ENCODE measurements around the gene EIF5A. TPM values are rescaled to one million over a fixed set of nuclear protein-coding genes. Genes with fewer than 3 reads are reported as not detected.

The EIF5A gene
- total RNA-seq, result 986 and 1,002 TPM in 2 replicates

GRCh38 chr17:7306911-7307685 is at the start of gene EIF5A:
TSS of gene EIF5A (plus strand) at chr17:7307628. CDS start at chr17:7309636, 2,008 bp downstream.

DNA sequence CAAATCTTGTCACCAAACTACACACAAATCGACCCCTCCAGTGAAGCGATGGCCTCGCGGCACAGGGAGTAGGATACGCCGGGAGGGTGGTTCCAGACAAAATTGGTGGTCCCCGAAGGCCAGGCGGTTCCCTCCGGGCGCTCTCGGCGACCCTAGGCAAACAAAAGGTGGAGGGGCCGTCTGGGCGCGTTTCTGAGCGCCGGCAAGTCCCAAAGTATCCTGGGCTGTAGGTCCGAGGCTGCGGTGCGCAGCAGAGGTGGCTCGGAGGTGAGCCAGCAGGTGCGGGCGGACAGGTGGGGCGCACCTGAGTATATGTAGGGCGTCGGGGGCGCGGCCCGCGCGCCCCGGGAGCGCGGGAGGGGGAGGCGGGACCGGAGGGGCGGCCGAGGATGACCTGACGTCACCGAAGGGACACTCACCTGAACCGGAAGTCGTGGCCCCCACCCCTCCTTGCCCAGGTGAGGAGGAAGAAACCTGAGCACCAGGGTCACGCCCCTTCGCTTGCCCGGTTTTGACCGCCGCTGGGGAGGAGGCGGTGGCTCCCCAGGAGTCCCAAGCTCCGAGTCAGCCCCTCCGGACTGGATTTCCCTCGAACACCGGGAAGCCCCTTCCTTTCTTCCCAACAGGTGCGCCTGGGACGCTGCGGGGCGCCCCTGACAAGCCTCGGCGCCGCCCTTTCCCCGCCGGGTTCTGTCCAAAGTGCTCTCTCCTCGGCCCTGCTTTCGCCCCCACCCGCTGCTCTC is 45.1 kb upstream of the EIF5A start, which contains the start of gene CLDN7:
CLDN7 (minus strand) TSS at position 287 of the 743 bp plus-strand sequence. CDS start 435 bp downstream, outside the sequence.

DNA sequence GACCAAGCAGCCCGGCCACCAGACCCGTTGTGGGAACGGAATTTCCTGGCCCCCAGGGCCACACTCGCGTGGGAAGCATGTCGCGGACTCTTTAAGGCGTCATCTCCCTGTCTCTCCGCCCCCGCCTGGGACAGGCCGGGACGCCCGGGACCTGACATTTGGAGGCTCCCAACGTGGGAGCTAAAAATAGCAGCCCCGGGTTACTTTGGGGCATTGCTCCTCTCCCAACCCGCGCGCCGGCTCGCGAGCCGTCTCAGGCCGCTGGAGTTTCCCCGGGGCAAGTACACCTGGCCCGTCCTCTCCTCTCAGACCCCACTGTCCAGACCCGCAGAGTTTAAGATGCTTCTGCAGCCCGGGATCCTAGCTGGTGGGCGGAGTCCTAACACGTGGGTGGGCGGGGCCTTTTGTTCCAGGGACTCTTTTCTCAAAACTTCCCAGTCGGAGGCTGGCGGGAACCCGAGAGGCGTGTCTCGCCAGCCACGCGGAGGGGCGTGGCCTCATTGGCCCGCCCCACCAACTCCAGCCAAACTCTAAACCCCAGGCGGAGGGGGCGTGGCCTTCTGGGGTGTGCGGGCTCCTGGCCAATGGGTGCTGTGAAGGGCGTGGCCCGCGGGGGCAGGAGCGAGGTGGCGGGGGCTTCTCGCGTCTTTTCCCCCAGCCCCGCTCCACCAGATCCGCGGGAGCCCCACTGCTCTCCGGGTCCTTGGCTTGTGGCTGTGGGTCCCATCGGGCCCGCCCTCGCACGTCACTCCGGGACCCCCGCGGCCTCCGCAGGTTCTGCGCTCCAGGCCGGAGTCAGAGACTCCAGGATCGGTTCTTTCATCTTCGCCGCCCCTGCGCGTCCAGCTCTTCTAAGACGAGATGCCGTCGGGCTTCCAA is 26.1 kb upstream of the EIF5A start, which contains the start of gene SLC2A4:
SLC2A4 (plus strand) TSS at position 645 of the 879 bp plus-strand sequence; CDS start at position 862, 217 bp downstream.

GRCh38 chr17:7294614-7295153 is 12.7 kb upstream of the EIF5A start, which contains the start of gene YBX2:
TSS of gene YBX2 (minus strand) at chr17:7294639. CDS start at chr17:7294500, 139 bp downstream.

GRCh38 chr17:7314719-7315569 is 7.5 kb downstream of the EIF5A start, which contains the start of gene GPS2:
TSS of gene GPS2 (minus strand) at chr17:7315360. CDS start at chr17:7315052, 308 bp downstream.

GRCh38 chr17:7328840-7329373 is 21.5 kb downstream of the EIF5A start, which contains the start of gene NEURL4:
TSS of gene NEURL4 (minus strand) at chr17:7329335. CDS start at chr17:7329312, 23 bp downstream.

DNA sequence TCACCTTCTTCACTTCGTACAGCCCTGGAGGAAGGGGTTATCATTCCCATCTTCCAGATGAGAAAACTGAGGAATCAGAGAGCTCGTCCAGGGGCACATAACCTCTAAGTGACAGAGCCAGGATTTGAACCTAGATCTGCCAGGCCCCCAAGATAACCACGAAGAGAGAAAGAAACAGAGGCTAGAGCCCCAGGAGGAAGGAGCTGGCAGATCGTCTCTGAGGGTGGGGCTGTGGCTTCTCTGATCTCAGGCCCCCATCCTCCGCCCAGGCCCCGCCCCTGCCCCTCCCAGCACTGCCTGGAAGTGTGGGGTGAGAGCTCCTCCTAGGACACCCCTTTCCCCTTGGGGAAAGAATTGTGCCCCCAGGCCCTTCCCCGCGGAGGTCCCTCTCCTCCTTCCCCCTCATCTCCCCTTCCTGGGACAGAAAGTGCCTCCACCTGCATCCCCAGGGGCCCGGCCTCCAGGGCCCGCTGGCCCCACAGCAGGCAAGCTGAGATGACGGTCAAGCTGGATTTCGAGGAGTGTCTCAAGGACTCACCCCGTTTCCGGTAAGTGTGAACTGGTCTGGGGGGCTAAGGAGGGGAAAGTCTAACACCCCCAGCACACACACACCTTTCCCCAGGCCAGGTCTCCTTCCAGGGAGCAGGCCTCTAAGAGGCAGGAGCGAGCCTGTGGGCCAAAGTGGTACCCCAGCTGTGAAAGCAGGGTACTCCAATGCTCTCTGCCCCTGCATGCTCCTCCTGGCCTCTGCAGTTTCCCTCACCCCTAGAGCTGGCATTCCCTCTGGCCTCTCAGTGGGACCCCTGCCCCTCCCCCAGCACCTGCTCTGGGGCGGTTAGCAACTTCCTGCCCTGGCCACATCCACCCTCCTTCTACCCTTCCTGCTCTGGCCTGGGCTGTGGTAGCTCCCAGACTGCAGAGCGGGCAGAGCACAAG is 29.1 kb downstream of the EIF5A start, which contains the start of gene ACAP1:
ACAP1 (plus strand) TSS at position 290 of the 936 bp plus-strand sequence; CDS start at position 496, 206 bp downstream.

GRCh38 chr17:7351665-7352502 is 44.5 kb downstream of the EIF5A start, which contains the start of gene KCTD11:
TSS of gene KCTD11 (plus strand) at chr17:7352162.

DNA sequence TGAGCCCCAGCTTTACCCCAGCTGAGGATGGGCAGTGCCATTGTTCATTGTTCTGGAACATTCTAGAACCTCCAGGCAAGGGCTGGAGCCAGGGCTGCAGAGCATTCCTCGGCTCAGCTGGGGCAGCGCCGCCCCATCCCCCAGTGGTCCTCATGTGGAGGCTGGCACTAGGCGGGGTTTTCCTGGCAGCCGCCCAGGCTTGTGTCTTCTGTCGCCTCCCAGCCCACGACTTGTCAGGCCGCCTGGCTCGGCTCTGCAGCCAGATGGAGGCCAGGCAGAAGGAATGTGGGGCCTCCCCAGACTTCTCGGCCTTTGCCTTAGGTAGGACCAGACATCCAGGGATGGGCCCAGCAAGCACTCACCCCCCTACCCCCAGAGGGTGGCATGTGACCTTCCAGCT is 47.6 kb downstream of the EIF5A start, which contains the start of gene TMEM95:
TMEM95 (plus strand) TSS at position 104 of the 400 bp plus-strand sequence; CDS start at position 153, 49 bp downstream.

Other genes with a start within 250 kb of the EIF5A start
- not detected in 2 replicates for gene CLEC10A, start 227.4 kb upstream of the EIF5A start, total RNA-seq
- gene ASGR2, start 192.8 kb upstream of the EIF5A start, total RNA-seq, result not detected in 2 replicates
- 3.5 TPM in 1 of 2 replicates, not detected in the other for gene ASGR1, start 128.3 kb upstream of the EIF5A start, total RNA-seq
- gene DLG4, start 87.8 kb upstream of the EIF5A start, total RNA-seq, result 13.3 and 14.0 TPM in 2 replicates
- gene ACADVL, start 87.7 kb upstream of the EIF5A start, total RNA-seq, result 227 and 236 TPM in 2 replicates
- gene DVL2, start 73.1 kb upstream of the EIF5A start, total RNA-seq, result 57.9 and 59.5 TPM in 2 replicates
- 31.1 and 86.7 TPM in 2 replicates for gene PHF23, start 68.2 kb upstream of the EIF5A start, total RNA-seq
- 153 and 283 TPM in 2 replicates for gene GABARAP, start 65.2 kb upstream of the EIF5A start, total RNA-seq
- gene CTDNEP1, start 55.9 kb upstream of the EIF5A start, total RNA-seq, result 45.3 and 48.7 TPM in 2 replicates
- 38.6 and 43.2 TPM in 2 replicates for gene ELP5, start 55.4 kb upstream of the EIF5A start, total RNA-seq
- gene CLDN7, start 45.1 kb upstream of the EIF5A start, total RNA-seq, result 60.3 and 62.3 TPM in 2 replicates
- gene SLC2A4, start 25.9 kb upstream of the EIF5A start, total RNA-seq, result not detected in 2 replicates
- not detected in 2 replicates for gene YBX2, start 13.0 kb upstream of the EIF5A start, total RNA-seq
- 68.2 and 94.6 TPM in 2 replicates for gene GPS2, start 7.7 kb downstream of the EIF5A start, total RNA-seq
- gene NEURL4, start 21.7 kb downstream of the EIF5A start, total RNA-seq, result 9.2 and 11.7 TPM in 2 replicates
- gene ACAP1, start 28.9 kb downstream of the EIF5A start, total RNA-seq, result 0.71 and 2.3 TPM in 2 replicates
- gene KCTD11, start 44.5 kb downstream of the EIF5A start, total RNA-seq, result 15.6 and 17.5 TPM in 2 replicates
- gene TMEM95, start 47.5 kb downstream of the EIF5A start, total RNA-seq, result not detected in 2 replicates
- 0.18 and 0.29 TPM in 2 replicates for gene TNK1, start 73.5 kb downstream of the EIF5A start, total RNA-seq
- gene PLSCR3, start 86.9 kb downstream of the EIF5A start, total RNA-seq, result 60.4 and 85.3 TPM in 2 replicates
- 160 and 240 TPM in 2 replicates for gene TMEM256, start 96.5 kb downstream of the EIF5A start, total RNA-seq
- gene NLGN2, start 100.2 kb downstream of the EIF5A start, total RNA-seq, result 18.3 and 20.2 TPM in 2 replicates
- gene SPEM1, start 112.7 kb downstream of the EIF5A start, total RNA-seq, result not detected in 2 replicates
- gene SPEM2, start 118.0 kb downstream of the EIF5A start, total RNA-seq, result not detected in 2 replicates
- gene SPEM3, start 121.2 kb downstream of the EIF5A start, total RNA-seq, result not detected in 2 replicates
- 1.7 and 3.4 TPM in 2 replicates for gene TMEM102, start 127.8 kb downstream of the EIF5A start, total RNA-seq
- 0.29 and 1.1 TPM in 2 replicates for gene FGF11, start 131.9 kb downstream of the EIF5A start, total RNA-seq
- gene CHRNB1, start 137.4 kb downstream of the EIF5A start, total RNA-seq, result 3.5 and 7.1 TPM in 2 replicates
- gene ZBTB4, start 172.0 kb downstream of the EIF5A start, total RNA-seq, result 23.2 and 24.2 TPM in 2 replicates
- gene SLC35G6, start 173.8 kb downstream of the EIF5A start, total RNA-seq, result not detected in 2 replicates
- 44.7 and 56.2 TPM in 2 replicates for gene POLR2A, start 176.7 kb downstream of the EIF5A start, total RNA-seq
- 30.6 and 36.5 TPM in 2 replicates for gene TNFSF12, start 241.4 kb downstream of the EIF5A start, total RNA-seq

Measured in myometrial cell (primary cell).